ENCODE measurements around the gene SRPRA. TPM values are rescaled to one million over a fixed set of nuclear protein-coding genes. Genes with fewer than 3 reads are reported as not detected.

Gene SRPRA
- total RNA-seq, 1 experiment from 2014 or later: 57.1 TPM

DNA sequence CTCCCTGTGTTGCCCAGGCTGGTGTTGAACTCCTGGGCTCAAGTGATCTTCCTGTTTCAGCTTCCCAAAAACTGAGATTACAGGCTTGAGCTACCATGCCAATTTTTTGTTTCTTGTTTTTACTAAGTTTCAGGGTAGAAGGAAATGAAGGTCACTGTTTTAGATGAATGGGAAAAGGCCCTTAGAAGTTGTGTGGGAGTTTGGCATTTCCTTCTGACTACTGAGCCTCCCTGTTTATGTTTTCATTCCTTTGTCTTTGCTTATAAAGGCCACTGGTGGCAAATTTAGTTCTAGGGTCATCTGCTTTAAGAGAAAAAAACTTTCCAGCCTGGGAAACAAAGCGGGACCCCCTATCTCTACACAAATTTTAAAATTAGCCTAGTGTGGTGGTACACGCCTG, 22.1 kb downstream of the SRPRA start:
- Histone ChIP-seq H3F3A (ENCODE audit: insufficient read depth, low read depth) (no peaks in the 10 kb centered on the region), H3K79me2 (ENCODE audit: low read depth) (no peaks in the 10 kb centered on the region), H3K27me3 (ENCODE audit: insufficient read depth, low read depth) (no peaks in the 10 kb centered on the region), H3K4me2 (no peak overlapping the region), H3K4me3 (no peak overlapping the region), H2AFZ (no peak overlapping the region), H3K9me2 (ENCODE audit: insufficient read depth) (no peaks in the 10 kb centered on the region), H3K36me3 (ENCODE audit: low read depth) (peaks cover 7% of the 10 kb centered on the region; the same call in 1 of the 2 replicates), H3K4me1 (replicated peaks; ENCODE audit: insufficient read depth) (no peaks in the 10 kb centered on the region), H4K20me1 (ENCODE audit: insufficient read depth) (no peaks in the 10 kb centered on the region), H3K27ac (no peak overlapping the region), H3K9me3 (ENCODE audit: insufficient read depth, low read depth) (no peaks in the 10 kb centered on the region)
- ChIA-PET POLR2A (ENCODE audit: unreplicated experiment) (interaction anchor here (0.6 kb wide), 1 partner anchor 114 kb away, joined by 6 read pairs; no protein-coding TSS in a partner anchor), CTCF (no interaction called here)
- BruUV-seq (replicated peaks): no TSS peak
- no peak for TF ChIP-seq EZH2 (IDR thresholded peaks at IDR 0.05; ENCODE audit: low read depth)
- intact Hi-C loops (cut with micrococcal nuclease; ENCODE audit: unreplicated experiment): no loop called here
- DNase-seq: no peak

DNA sequence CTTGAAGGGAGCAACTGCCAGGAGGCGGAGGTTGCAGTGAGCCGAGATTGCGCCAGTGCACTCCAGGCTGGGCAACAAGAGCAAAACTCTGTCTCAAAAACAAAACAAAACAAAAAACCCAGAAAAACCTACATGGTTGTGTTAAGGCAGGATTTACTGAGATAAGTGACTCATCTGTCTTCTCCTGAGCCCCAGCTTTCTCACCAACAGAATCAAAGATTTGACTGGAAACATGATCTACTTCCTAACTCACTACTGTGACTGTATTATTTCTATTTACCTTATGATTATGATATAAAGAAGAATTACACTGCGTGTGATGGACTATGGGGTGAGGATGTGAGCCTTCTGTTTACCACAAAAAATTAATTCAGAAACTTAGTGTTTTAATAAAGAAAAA, 35.3 kb downstream of the SRPRA start:
- H3K4me1 ChIP-seq (replicated peaks; ENCODE audit: insufficient read depth): no peaks in the 10 kb centered on the region
- no peak overlapping the region for H3K27ac ChIP-seq
- H3K4me3 ChIP-seq: no peak overlapping the region
- H4K20me1 ChIP-seq (ENCODE audit: insufficient read depth): no peaks in the 10 kb centered on the region
- H3K79me2 ChIP-seq (ENCODE audit: low read depth): no peaks in the 10 kb centered on the region
- no peak overlapping the region for H2AFZ ChIP-seq
- no peaks in the 10 kb centered on the region for H3K36me3 ChIP-seq (ENCODE audit: low read depth)
- ChIA-PET POLR2A (ENCODE audit: unreplicated experiment) (interaction anchor here (0.6 kb wide), 1 partner anchor 35 kb away, joined by 3 read pairs; no protein-coding TSS in a partner anchor), CTCF (no interaction called here)
- no peaks in the 10 kb centered on the region for H3K9me3 ChIP-seq (ENCODE audit: insufficient read depth, low read depth)
- no peak for TF ChIP-seq EZH2 (IDR thresholded peaks at IDR 0.05; ENCODE audit: low read depth)
- TF ChIP-seq, protein P1, sequence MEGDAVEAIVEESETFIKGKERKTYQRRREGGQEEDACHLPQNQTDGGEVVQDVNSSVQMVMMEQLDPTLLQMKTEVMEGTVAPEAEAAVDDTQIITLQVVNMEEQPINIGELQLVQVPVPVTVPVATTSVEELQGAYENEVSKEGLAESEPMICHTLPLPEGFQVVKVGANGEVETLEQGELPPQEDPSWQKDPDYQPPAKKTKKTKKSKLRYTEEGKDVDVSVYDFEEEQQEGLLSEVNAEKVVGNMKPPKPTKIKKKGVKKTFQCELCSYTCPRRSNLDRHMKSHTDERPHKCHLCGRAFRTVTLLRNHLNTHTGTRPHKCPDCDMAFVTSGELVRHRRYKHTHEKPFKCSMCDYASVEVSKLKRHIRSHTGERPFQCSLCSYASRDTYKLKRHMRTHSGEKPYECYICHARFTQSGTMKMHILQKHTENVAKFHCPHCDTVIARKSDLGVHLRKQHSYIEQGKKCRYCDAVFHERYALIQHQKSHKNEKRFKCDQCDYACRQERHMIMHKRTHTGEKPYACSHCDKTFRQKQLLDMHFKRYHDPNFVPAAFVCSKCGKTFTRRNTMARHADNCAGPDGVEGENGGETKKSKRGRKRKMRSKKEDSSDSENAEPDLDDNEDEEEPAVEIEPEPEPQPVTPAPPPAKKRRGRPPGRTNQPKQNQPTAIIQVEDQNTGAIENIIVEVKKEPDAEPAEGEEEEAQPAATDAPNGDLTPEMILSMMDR (conservative IDR thresholded peaks at IDR 0.05): no peak
- no peak overlapping the region for H3K4me2 ChIP-seq
- no peaks in the 10 kb centered on the region for H3K9me2 ChIP-seq (ENCODE audit: insufficient read depth)
- DNase-seq: no peak
- no peaks in the 10 kb centered on the region for H3K27me3 ChIP-seq (ENCODE audit: insufficient read depth, low read depth)
- intact Hi-C loops (cut with micrococcal nuclease; ENCODE audit: unreplicated experiment): no loop called here
- H3F3A ChIP-seq (ENCODE audit: insufficient read depth, low read depth): no peaks in the 10 kb centered on the region
- no TSS peak for BruUV-seq (replicated peaks)

GRCh38 chr11:126232683-126233082, 36.0 kb downstream of the SRPRA start:
- DNase-seq: no peak
- Histone ChIP-seq H3K27ac (no peak overlapping the region), H3K4me1 (replicated peaks; ENCODE audit: insufficient read depth) (no peaks in the 10 kb centered on the region), H3K79me2 (ENCODE audit: low read depth) (no peaks in the 10 kb centered on the region), H4K20me1 (ENCODE audit: insufficient read depth) (no peaks in the 10 kb centered on the region), H3K36me3 (ENCODE audit: low read depth) (no peaks in the 10 kb centered on the region), H3K27me3 (ENCODE audit: insufficient read depth, low read depth) (no peaks in the 10 kb centered on the region), H3F3A (ENCODE audit: insufficient read depth, low read depth) (no peaks in the 10 kb centered on the region), H3K4me3 (no peak overlapping the region), H3K4me2 (no peak overlapping the region), H3K9me2 (ENCODE audit: insufficient read depth) (no peaks in the 10 kb centered on the region), H2AFZ (no peak overlapping the region), H3K9me3 (ENCODE audit: insufficient read depth, low read depth) (no peaks in the 10 kb centered on the region)
- POLR2A ChIA-PET (ENCODE audit: unreplicated experiment): no interaction called here
- no TSS peak for BruUV-seq (replicated peaks)
- CTCF ChIA-PET: no interaction called here
- TF ChIP-seq EZH2 (IDR thresholded peaks at IDR 0.05; ENCODE audit: low read depth): no peak
- TF ChIP-seq, protein P1 (conservative IDR thresholded peaks at IDR 0.05): no peak
- intact Hi-C loops (cut with micrococcal nuclease; ENCODE audit: unreplicated experiment): no loop called here

All from PC-9 (cell line).